CD4-positive, alpha-beta T cell (primary cell): ENCODE results near the gene SPATA24. TPM values are rescaled to one million over a fixed set of nuclear protein-coding genes. Genes with fewer than 3 reads are reported as not detected.

Source experiments
- ATAC-seq: fragments of 200-7000 bp; cut with Tn5 transposase; one replicate; pipeline ENCODE4 v1.10.0; 2022; ENCODE audit warnings: mild to moderate bottlenecking; ENCODE audit not compliant: poor library complexity
- CTCF ChIA-PET: fragments of 350-600 bp; sonication (Branson Sonifier 250); formaldehyde crosslinking; loops from one replicate; lab custom pipeline; 2021; ENCODE audit warnings: antibody characterized with exemption, inconsistent platforms; lab: Charles Lee
- POLR2A ChIA-PET: fragments of 350-600 bp; sonication (Branson Sonifier 250); formaldehyde crosslinking; loops from one replicate; lab custom pipeline; 2021; ENCODE audit warnings: antibody characterized with exemption, inconsistent platforms; lab: Charles Lee
- DNase-seq, 14 experiments: peaks; one replicate each; pipeline ENCODE4 v3.0.0-alpha.2; 2013 to 2020; ENCODE audit warnings: mixed read lengths in 2 of 14
- H3K27ac ChIP-seq, 2 donors: one replicate each; pipeline versions ENCODE4 v1.5.1 to v1.7.0; 2013; ENCODE audit warnings: low read length in 2 of 2, low read depth in 1 of 2, mild to moderate bottlenecking in 1 of 2
- H3K27me3 ChIP-seq, 2 experiments: 1 replicate in 1 of 2; 2 replicates in 1 of 2; pipeline versions ENCODE4 v1.6.1 to v1.7.0; 2013; ENCODE audit warnings: low read length in 2 of 2, control low read depth in 1 of 2, mild to moderate bottlenecking in 1 of 2, moderate library complexity in 1 of 2; ENCODE audit not compliant: insufficient read depth in 2 of 2, control insufficient read depth in 1 of 2
- H3K36me3 ChIP-seq: one replicate; pipeline ENCODE4 v1.6.1; 2013; ENCODE audit warnings: low read length, control low read depth; ENCODE audit not compliant: insufficient read depth
- H3K4me1 ChIP-seq: one replicate; pipeline ENCODE4 v1.6.1; 2013; ENCODE audit warnings: low read length, control low read depth; ENCODE audit not compliant: insufficient read depth
- H3K4me3 ChIP-seq: one replicate; pipeline ENCODE4 v1.5.1; 2013; ENCODE audit warnings: mild to moderate bottlenecking, low read length, moderate library complexity
- H3K9me3 ChIP-seq, 2 experiments: 1 replicate in 1 of 2; 2 replicates in 1 of 2; pipeline versions ENCODE4 v1.6.1 to v1.7.0; 2013; ENCODE audit warnings: low read length in 2 of 2, mild to moderate bottlenecking in 2 of 2, control low read depth in 1 of 2, moderate library complexity in 1 of 2; ENCODE audit not compliant: control insufficient read depth in 1 of 2, insufficient read depth in 1 of 2
- H3K27ac Mint-ChIP-seq: one replicate; pipeline ENCODE4 v1.8.0; 2020; ENCODE audit warnings: mixed read lengths
- H3K27me3 Mint-ChIP-seq: one replicate; pipeline ENCODE4 v1.8.0; 2021; ENCODE audit warnings: mixed read lengths
- H3K36me3 Mint-ChIP-seq: one replicate; pipeline ENCODE4 v1.8.0; 2021; ENCODE audit warnings: low read depth, mixed read lengths
- H3K4me1 Mint-ChIP-seq: one replicate; pipeline ENCODE4 v1.8.0; 2021; ENCODE audit warnings: low read depth, mixed read lengths
- H3K4me3 Mint-ChIP-seq: one replicate; pipeline ENCODE4 v1.8.0; 2020; ENCODE audit warnings: mild to moderate bottlenecking, mixed read lengths
- H3K9me3 Mint-ChIP-seq: one replicate; pipeline ENCODE4 v1.8.0; 2020; ENCODE audit warnings: mixed read lengths
- intact Hi-C, 2 experiments: fragments of 100-400 bp; cut with DNase I in 1 of 2; cut with micrococcal nuclease in 1 of 2; formaldehyde crosslinking; loops; one replicate each; pipeline versions ENCODE4 v1.15.1 to v1.9.0; 2023 to 2025; cut with DNase I, micrococcal nuclease
- total RNA-seq, 174 experiments: library from RNA in 2 of 174; stranded (reverse) in 2 of 174; gene quantifications; one replicate each; pipeline ENCODE4 v1.2.3 and lab custom pipeline; 2021 to 2026
- TF ChIP-seq, protein P1 (sequence below): fragments of 200-600 bp; IDR thresholded peaks from one replicate; pipeline ENCODE4 v1.8.0; 2022; ENCODE audit warnings: antibody characterized with exemption, mild to moderate bottlenecking

The SPATA24 gene
- total RNA-seq, 2 experiments from 2014 or later = 3.0 to 3.9 TPM

DNA sequence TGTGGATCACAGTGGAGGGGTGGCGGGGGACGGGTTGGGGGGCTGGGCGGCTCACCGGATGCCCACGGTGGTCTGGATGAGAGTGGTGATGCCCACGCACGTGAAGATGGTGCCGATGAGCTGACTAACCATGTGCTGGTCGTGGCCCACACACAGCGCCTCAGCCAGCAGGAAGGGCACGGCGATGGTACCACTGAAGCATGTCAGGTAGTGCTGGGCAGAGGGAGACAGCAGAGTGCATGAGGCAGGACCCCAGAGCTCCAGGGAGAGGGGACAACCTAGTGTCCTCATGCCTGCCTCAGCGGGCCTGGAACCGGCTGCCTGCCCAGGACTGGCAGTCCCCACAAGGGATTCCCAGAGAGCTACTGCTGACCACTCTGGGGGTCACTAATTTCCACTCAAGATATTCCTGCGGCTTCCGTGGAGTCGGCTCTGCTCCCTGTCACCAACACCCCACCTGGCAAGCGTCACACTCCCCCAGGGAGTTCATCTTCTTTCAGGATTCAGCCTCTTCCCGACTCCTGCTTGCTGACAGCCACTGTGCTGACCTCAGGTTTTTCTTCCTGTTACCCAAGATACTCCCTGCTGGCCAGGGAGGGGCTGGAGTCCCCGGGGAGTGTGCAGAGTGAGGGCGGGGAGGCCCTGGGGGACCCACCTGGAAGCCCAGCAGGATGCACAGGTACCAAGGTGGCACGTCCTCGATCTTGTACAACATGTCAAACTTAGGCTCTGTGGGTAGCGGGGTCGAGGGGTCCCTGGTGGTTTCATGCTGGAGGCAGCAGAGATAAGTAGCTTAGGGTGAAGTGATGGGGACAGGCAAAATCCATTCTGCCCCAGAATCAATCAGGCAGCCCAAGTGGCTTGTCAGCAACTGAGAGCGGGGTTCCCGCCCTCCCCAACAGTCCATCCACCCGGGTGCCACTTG is 21.8 kb downstream of the SPATA24 start:
- peaks cover 0 to 5% of the 10 kb centered on the region in 2 experiments for H3K9me3 ChIP-seq
- Mint-ChIP-seq H3K27me3 (no peaks in the 10 kb centered on the region), H3K36me3 (no peaks in the 10 kb centered on the region), H3K4me3 (no peak overlapping the region), H3K27ac (no peak overlapping the region), H3K9me3 (no peaks in the 10 kb centered on the region), H3K4me1 (peaks cover 27% of the 10 kb centered on the region)
- H3K4me3 ChIP-seq = no peak overlapping the region
- peaks cover 23% of the 10 kb centered on the region for H3K4me1 ChIP-seq
- no peak for DNase-seq
- no peaks in the 10 kb centered on the region for H3K36me3 ChIP-seq
- H3K27ac ChIP-seq = no peak overlapping the region
- intact Hi-C loops = no loop called here
- H3K27me3 ChIP-seq = no peaks in the 10 kb centered on the region
- TF ChIP-seq, protein P1, sequence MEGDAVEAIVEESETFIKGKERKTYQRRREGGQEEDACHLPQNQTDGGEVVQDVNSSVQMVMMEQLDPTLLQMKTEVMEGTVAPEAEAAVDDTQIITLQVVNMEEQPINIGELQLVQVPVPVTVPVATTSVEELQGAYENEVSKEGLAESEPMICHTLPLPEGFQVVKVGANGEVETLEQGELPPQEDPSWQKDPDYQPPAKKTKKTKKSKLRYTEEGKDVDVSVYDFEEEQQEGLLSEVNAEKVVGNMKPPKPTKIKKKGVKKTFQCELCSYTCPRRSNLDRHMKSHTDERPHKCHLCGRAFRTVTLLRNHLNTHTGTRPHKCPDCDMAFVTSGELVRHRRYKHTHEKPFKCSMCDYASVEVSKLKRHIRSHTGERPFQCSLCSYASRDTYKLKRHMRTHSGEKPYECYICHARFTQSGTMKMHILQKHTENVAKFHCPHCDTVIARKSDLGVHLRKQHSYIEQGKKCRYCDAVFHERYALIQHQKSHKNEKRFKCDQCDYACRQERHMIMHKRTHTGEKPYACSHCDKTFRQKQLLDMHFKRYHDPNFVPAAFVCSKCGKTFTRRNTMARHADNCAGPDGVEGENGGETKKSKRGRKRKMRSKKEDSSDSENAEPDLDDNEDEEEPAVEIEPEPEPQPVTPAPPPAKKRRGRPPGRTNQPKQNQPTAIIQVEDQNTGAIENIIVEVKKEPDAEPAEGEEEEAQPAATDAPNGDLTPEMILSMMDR = no peak
- POLR2A ChIA-PET = interaction anchor here (0.5 kb wide), 1 partner anchor 92 kb away, joined by 3 read pairs; no protein-coding TSS in a partner anchor
- CTCF ChIA-PET = no interaction called here
- no peak for ATAC-seq

DNA sequence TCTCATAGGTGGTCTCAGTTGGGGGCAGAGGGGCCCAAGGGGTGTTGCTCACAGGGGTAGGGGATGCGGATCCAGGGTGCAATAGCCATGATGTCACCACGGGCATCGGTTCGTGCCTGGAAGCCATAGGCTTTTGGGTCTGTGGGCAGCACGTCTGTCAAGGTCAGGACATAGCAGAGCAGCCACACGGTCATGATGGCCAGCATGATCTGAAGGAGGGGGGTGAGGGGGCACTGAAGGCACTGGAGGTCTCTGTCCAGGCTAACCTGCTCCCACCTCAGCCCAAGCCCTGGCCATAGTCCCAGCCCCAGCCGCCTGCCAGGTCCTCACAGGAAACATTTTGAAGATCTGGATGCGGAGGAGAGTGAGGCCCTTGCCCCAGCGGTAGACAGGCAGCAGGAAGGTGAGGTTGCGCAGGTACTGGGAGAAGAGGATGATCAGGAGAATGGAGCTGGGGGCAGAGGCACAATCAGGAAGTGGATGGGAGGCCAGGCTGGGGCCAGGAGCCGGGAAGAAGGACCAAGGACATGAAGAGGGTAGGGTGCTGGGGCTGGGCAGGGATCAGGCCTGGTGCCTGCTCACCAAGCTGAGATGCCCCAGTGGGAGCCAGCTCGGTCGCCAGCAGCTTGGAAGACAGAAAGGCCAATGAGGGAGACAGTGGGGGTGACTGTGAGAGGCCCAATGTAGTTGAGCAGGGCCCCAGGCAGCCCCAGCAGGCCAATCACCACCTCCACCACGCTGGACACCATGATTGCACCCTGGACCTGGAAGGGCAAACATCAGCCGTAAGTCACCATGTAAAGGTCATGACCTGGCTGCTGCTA is 24.1 kb downstream of the SPATA24 start:
- H3K4me1 Mint-ChIP-seq = peaks cover 6% of the 10 kb centered on the region
- Histone ChIP-seq H3K27me3 (no peaks in the 10 kb centered on the region), H3K4me1 (peaks cover 9% of the 10 kb centered on the region), H3K4me3 (no peak overlapping the region), H3K27ac (no peak overlapping the region), H3K36me3 (no peaks in the 10 kb centered on the region), H3K9me3 (peaks cover 0 to 5% of the 10 kb centered on the region in 2 experiments)
- H3K27ac Mint-ChIP-seq = no peak overlapping the region
- peaks cover 4% of the 10 kb centered on the region for H3K36me3 Mint-ChIP-seq
- TF ChIP-seq, protein P1 = no peak
- CTCF ChIA-PET = no interaction called here
- no peaks in the 10 kb centered on the region for H3K27me3 Mint-ChIP-seq
- H3K9me3 Mint-ChIP-seq = no peaks in the 10 kb centered on the region
- intact Hi-C loops = no loop called here
- peak in 1 of 14 experiments; percentile 29 for DNase-seq
- POLR2A ChIA-PET = interaction anchor here (0.6 to 1.5 kb wide), 2 partner anchors 18 to 24 kb away, joined by 3 read pairs; partner anchors contain the start of gene SPATA24
- ATAC-seq = no peak
- H3K4me3 Mint-ChIP-seq = no peak overlapping the region

DNA sequence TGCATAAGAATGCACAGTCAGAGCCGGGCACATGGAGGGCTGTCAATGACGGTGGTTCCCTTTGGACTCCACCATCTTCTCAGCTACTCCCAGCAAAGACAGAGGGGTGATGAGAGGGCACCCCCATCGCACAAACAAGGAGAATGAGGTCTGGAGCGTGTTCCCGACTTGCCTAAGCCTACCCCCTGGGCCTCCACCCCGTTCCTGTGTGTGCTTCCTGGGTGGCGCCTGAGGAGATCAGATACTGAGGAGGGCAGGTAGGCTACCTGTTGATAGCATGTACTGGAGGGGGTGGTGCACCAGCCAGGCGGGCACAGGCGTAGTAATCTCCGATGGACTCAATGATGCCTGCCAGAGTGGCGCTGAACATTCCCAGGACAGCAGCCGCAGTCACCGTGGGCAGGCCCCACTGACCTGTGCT is 24.9 kb downstream of the SPATA24 start:
- POLR2A ChIA-PET = no interaction called here
- H3K9me3 Mint-ChIP-seq = no peaks in the 10 kb centered on the region

More for the DNA sequence above, 24.9 kb downstream of the SPATA24 start:
- Histone ChIP-seq H3K27ac (no peak overlapping the region), H3K27me3 (no peaks in the 10 kb centered on the region), H3K4me1 (peaks cover under 1% of the 10 kb centered on the region), H3K36me3 (no peaks in the 10 kb centered on the region), H3K4me3 (no peak overlapping the region), H3K9me3 (peaks cover 0 to 5% of the 10 kb centered on the region in 2 experiments)
- intact Hi-C loops = no loop called here
- Mint-ChIP-seq H3K27me3 (no peaks in the 10 kb centered on the region), H3K36me3 (peaks cover 9% of the 10 kb centered on the region), H3K4me1 (no peaks in the 10 kb centered on the region), H3K4me3 (no peak overlapping the region), H3K27ac (no peak overlapping the region)
- DNase-seq (peak in 1 of 14 experiments; percentile 22), ATAC-seq (no peak)
- CTCF ChIA-PET = no interaction called here
- TF ChIP-seq, protein P1 = no peak
